Activated CD4-positive, CD25-positive, alpha-beta regulatory T cell treated with anti-CD3 and anti-CD28 coated beads, Interleukin-2, amount 50 U/mL, for 16 hours (primary cell): ENCODE measurements around the gene SPC25.
"Not testable (repeated sequence)": the region's sequence is repeated elsewhere in the genome, so short reads cannot be mapped to it uniquely, and the experiment has no call there.

ENCODE experiments used
- DNase-seq: peaks from one replicate; pipeline ENCODE4 v3.0.0-alpha.2; 2020; ENCODE audit warnings: low read depth, low spot score

SPC25 gene

GRCh38 chr2:168890006-168890782 lies at the start of gene SPC25:
Gene SPC25, minus strand, starts transcription at chr2:168890430. Its CDS starts 911 bp downstream, at chr2:168889519.
- peak; percentile 78 for DNase-seq

GRCh38 chr2:168939918-168940317 lies 49.7 kb upstream of the SPC25 start:
- no peak for DNase-seq

GRCh38 chr2:168939061-168939460 lies 48.8 kb upstream of the SPC25 start:
- DNase-seq, result no peak

- DNase-seq, result no peak
These were observed 45.8 kb upstream of the SPC25 start for GRCh38 chr2:168935810-168936581.

- DNase-seq, result no peak
These were observed 44.6 kb upstream of the SPC25 start for GRCh38 chr2:168934826-168935225.

GRCh38 chr2:168932174-168932573 lies 41.9 kb upstream of the SPC25 start:
- DNase-seq, result not testable (repeated sequence)

GRCh38 chr2:168930242-168930641 lies 40.0 kb upstream of the SPC25 start:
- no peak for DNase-seq

- no peak for DNase-seq
These were observed 38.8 kb upstream of the SPC25 start for GRCh38 chr2:168929031-168929430.

GRCh38 chr2:168928113-168928831 lies 38.0 kb upstream of the SPC25 start:
- no peak for DNase-seq

GRCh38 chr2:168926621-168927386 lies 36.6 kb upstream of the SPC25 start:
- DNase-seq, result no peak

- DNase-seq, result no peak
These were observed 30.4 kb upstream of the SPC25 start for GRCh38 chr2:168920504-168921157.

GRCh38 chr2:168916331-168916675 lies 26.1 kb upstream of the SPC25 start:
- no peak for DNase-seq

- DNase-seq, result no peak
These were observed 25.5 kb upstream of the SPC25 start for GRCh38 chr2:168915441-168916330.

GRCh38 chr2:168913495-168913894 lies 23.3 kb upstream of the SPC25 start:
- DNase-seq, result no peak

- DNase-seq, result no peak
These were observed 22.7 kb upstream of the SPC25 start for GRCh38 chr2:168912901-168913369.

GRCh38 chr2:168912466-168912865 lies 22.2 kb upstream of the SPC25 start:
- no peak for DNase-seq

- no peak for DNase-seq
These were observed 20.1 kb upstream of the SPC25 start for GRCh38 chr2:168910330-168910729.

- DNase-seq, result no peak
These were observed 17.9 kb upstream of the SPC25 start for GRCh38 chr2:168907940-168908662.

- no peak for DNase-seq
These were observed 14.1 kb upstream of the SPC25 start for GRCh38 chr2:168904358-168904757.
